GM12874 (cell line): ENCODE measurements around the gene ACSS1.

Experiments
- TF ChIP-seq, protein P1 (sequence below): IDR thresholded peaks from 2 replicates; pipeline ENCODE4 v1.5.1; 2011; ENCODE audit warnings: low read depth, mild to moderate bottlenecking, control low read depth, low read length, moderate library complexity; ENCODE audit not compliant: insufficient read depth

The ACSS1 gene

GRCh38 chr20:25011261-25011660 is 46.7 kb downstream of the ACSS1 start:
- TF ChIP-seq, protein P1, sequence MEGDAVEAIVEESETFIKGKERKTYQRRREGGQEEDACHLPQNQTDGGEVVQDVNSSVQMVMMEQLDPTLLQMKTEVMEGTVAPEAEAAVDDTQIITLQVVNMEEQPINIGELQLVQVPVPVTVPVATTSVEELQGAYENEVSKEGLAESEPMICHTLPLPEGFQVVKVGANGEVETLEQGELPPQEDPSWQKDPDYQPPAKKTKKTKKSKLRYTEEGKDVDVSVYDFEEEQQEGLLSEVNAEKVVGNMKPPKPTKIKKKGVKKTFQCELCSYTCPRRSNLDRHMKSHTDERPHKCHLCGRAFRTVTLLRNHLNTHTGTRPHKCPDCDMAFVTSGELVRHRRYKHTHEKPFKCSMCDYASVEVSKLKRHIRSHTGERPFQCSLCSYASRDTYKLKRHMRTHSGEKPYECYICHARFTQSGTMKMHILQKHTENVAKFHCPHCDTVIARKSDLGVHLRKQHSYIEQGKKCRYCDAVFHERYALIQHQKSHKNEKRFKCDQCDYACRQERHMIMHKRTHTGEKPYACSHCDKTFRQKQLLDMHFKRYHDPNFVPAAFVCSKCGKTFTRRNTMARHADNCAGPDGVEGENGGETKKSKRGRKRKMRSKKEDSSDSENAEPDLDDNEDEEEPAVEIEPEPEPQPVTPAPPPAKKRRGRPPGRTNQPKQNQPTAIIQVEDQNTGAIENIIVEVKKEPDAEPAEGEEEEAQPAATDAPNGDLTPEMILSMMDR: no peak

DNA sequence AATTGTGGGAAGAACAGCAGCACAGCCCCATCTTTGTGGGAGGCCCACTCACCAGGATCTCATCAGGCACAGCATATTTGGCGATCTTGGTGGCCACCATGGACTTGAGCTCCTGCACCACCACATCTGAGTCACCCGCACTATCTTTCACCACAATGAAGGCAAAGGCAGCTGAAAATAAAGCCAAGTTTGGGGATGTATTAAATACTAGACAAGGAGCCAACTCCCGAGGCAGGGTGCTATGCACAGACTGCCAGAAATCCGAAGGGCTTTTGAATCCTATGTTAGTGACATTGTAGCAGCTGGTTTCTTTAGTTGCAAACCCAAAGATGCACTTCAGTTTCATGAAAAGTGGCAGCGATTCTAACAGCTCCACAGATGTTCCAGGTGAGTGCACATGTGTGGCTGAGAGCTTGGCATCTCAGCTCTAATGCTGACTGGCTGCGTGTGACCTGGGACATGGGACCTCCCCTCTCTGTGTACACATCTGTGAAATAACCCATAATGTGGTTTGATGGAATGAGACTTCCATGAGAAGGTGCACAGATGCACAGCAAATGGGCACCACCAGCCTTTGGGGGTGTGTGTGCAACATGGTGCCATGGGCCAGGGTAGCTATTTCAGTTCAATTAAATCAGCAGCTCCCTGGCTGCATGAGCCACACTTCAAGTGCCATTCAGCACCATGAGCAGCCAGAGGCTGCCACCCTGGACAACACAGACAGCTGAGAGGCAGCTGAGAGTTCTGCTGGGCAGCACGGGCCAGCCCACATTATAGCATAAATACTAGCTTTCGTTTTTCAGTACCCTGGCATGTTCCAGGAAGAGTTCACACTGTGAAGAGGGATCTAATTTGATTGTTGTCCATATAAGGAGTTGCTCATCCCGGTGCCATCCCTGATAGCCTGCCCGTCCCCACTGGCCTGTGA is 48.5 kb downstream of the ACSS1 start:
- TF ChIP-seq, protein P1: no peak

DNA sequence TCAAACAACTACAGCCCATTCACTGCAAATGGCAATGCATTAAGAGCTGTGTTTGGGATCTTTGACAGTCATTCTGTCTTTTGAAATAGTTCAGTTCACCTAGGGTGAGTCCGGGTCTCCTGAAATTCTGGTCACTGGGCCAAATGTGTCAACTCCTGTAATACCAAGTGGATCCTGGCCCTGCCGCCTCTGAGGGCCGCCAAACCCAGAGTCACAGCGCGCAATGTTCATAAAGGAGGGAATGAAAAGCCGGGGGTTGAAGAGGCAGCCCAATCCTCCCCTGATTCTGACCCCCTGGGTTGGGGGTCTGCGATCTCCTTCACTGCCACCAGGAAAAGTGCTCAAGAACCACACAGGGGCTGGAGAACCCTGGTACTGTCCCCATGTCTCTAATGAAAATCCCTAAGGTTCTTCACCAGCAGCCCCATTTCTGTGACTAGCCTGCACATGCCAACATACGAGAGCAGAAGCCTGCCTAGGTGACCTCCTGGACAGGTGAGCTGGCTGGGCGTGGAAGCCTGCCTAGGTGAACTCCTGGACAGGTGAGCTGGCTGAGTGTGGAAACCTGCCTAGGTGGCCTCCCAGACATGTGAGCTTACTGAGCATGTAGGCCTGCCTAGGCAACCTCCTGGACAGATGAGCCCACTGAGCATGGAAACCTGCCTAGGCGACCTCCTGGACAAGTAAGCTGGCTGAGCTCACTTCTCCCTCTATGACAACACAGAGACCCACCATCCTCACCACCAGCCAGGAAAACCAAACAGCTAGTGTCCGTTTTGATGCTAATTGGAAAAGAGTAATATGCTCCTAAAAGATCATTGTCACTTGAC is 49.3 kb downstream of the ACSS1 start:
- TF ChIP-seq, protein P1: no peak

DNA sequence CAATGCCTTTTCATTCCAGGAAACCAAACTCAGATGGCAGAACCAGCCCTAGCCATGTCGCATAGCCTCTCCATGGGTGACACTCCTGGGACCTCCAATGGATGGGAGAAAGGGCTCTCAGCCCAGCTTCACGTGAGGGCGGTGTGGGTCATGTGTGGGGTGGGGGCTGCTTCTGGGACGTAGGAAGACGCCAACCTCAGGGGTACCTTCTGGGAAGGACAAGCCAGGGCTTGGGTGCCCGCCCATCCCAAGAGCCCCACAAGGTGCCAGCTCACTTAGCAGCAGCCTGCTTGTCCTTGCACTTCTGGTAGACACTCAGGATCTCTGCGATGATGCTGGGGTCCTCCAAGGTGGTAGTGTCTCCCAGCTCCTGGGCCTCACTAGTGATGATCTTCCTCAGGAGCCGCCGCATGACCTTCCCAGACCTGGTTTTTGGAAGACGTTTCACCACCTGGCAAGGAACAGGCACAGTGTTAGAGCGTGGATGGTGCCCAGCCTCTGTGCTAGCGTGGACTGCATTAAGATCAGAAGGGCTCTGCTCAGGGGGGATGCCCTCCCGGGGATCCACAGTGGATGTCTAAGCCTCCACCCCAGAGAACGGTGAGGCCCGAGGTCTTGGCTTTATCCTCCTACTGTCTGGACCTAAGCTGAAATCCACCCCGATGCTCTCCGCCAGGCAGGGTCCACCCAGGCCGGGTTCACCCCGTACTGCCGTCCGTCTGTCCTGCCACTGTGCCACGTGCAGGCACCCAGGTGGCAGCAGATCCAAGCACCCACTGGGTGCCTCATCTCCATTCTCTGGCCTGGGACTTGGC is 50.2 kb downstream of the ACSS1 start:
- TF ChIP-seq, protein P1: no peak

- TF ChIP-seq, protein P1: no peak
Observed at GRCh38 chr20:25006431-25007167, 51.3 kb downstream of the ACSS1 start.

- TF ChIP-seq, protein P1: no peak
Observed at GRCh38 chr20:25005661-25006060, 52.3 kb downstream of the ACSS1 start.
